ENCODE measurements around the gene C2orf42.
"Not testable (repeated sequence)": the region's sequence is repeated elsewhere in the genome, so short reads cannot be mapped to it uniquely, and the experiment has no call there.

Gene C2orf42

GRCh38 chr2:70102323-70102905 lies 88.4 kb downstream of the C2orf42 start:
- not testable (repeated sequence) for DNase-seq

DNA sequence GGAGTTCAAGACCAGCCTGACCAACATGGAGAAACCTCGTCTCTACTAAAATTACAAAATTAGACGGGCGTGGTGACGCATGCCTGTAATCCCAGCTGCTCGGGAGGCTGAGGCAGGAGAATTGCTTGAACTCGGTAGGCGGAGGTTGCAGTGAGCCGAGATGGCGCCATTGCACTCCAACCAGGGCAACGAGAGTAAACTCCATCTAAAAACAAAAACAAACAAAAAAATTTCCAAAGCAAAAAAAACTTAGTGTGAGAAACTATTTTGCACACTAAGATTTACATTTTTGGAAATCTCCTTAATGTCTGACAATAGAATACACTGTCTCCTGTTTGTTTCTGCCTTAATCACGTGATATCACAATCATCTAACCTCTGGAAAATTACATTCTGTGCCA lies 89.1 kb downstream of the C2orf42 start:
- DNase-seq: not testable (repeated sequence)

GRCh38 chr2:70101174-70101573 lies 89.6 kb downstream of the C2orf42 start:
- DNase-seq: no peak

Measured in fibroblast of skin of back (primary cell).